HG03139 (cell line): ENCODE data around the gene DOCK2.
"Not testable (repeated sequence)": the region's sequence is repeated elsewhere in the genome, so short reads cannot be mapped to it uniquely, and the experiment has no call there.

ENCODE experiments used
- ATAC-seq: cut with Tn5 transposase; IDR thresholded peaks from one replicate; pipeline ENCODE4 v1.9.1; 2021; ENCODE audit not compliant: unreplicated experiment

Gene DOCK2

DNA sequence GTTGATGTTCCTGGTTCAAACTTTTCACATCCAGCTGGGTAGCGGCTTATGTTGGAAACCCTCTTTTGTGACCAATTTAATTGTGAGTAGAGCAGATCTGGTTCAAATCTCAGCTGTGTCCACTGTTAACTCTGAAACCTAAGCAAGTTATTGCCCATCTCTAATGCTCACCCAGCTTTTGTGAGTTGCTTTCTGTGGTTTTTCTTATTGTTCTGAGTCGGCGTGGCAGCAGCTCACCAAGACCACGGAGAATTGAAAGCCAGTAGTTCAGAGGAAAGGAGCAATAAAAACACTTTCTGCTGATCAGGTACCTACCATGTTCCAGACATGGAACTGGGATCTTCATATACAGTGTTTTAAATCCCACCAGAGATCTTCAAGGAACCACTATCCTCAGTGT is 114.4 kb downstream of the DOCK2 start:
- ATAC-seq = no peak

DNA sequence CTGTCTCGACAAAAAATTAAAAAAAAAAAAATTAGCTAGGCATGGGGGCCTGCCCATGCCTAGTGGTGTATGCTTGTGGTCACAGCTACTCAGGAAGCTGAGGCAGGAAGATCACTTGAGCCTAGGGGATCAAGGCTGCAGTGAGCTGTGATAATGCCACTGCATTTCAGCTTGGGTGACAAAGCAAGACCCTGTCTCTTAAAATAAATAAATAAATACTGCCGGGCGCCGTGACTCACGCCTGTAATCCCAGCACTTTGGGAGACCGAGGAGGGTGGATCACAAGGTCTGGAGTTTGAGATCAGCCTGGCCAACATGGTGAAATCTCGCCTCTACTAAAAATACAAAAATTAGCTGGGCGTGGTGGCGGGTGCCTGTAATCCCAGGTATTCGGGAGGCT is 115.5 kb downstream of the DOCK2 start:
- ATAC-seq = not testable (repeated sequence)

DNA sequence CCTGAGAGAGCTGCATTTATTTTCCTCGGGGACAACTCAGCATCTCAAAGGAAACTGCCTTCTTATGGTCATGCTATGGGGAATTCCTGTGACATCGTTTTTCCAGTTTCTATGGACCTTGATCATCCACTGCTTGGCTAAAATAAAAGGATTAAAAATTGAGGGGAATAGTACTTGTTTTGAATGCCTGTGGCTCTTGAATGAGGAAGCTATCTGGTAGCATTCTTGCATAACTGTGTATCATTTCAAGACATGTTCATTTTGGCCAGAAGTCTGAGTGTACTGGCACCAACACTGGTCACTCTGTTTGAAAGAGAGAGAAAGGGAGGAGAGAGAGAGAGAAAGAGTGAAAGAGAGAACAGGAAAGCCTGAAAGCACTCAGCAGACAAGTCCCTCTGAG is 116.7 kb downstream of the DOCK2 start:
- no peak for ATAC-seq

DNA sequence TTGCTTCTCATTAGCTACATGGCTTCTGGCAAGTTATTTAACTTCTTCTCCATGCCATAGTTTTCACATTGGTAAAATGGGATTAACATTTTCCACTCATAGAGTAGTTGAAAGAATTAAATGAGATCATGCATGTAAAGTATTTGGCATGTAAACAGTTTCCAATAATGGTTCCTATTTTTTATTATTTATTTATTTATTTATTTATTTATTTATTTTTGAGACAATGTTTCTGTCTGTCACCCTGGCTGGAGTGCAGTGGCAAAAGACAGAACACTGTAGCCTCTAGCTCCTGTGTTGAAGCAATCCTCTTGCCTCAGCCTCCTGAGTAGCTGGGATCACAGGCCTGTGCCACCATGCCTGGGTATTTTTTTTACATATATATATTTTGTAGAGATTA is 117.7 kb downstream of the DOCK2 start:
- ATAC-seq = no peak

- ATAC-seq = no peak
These were observed 119.1 kb downstream of the DOCK2 start for GRCh38 chr5:169756071-169756765.

GRCh38 chr5:169757016-169757415 is 119.9 kb downstream of the DOCK2 start:
- no peak for ATAC-seq

- ATAC-seq = no peak
These were observed 121.8 kb downstream of the DOCK2 start for GRCh38 chr5:169758886-169759285.

DNA sequence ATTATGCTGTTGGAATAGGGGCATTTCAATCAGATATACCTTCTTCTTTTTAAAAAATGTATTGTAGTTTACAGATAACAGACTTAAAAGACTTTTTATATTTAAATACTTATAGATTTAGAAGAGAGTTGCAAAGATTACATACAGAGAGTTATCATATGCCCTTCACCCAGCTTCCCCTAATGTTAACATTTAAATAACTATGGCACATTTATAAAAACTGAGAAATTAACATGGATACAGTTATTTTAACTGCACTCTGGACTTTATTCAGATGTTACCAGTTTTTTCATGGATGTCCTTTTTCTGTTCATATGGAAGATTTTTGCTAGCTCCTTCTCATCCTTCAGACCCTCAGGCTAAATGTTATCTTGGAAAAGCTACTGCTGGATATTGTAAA is 123.2 kb downstream of the DOCK2 start:
- ATAC-seq = no peak

DNA sequence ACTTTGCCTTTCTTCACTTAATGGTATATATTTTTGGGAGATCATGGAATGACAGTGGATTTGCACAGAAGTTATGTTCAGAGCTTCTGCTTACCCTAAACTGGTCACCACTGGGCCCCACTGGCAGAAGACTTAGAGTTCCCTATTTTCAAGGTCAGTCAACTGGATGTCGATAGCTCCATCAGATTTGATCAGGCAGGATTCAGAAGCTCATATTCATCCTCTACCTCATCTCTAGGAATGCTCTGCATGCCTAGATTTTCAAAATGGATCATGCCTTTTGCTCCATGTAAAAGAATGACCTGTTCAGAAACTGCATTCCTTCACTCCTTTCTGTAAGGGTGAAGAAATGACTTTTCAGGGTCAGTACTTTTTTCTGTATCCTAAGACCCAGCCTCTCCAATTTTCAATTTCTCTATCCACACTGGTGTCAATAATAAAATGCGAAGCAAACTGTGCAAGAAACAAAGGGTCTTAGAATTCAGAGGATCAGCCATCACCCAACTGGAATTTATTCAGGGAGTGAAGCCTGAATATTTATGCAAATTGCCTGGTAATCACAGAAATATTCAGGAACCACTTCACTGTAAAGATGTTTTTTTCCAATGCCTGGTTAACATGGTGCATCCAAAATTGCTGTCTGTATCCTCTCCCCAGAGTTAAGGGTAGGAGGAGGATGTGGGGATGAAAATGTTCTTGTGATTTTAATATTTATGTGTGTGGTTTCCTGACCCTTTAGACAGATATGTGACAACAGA is 125.4 kb downstream of the DOCK2 start:
- no peak for ATAC-seq

GRCh38 chr5:169763376-169764017 is 126.4 kb downstream of the DOCK2 start:
- ATAC-seq = peak; percentile 87

DNA sequence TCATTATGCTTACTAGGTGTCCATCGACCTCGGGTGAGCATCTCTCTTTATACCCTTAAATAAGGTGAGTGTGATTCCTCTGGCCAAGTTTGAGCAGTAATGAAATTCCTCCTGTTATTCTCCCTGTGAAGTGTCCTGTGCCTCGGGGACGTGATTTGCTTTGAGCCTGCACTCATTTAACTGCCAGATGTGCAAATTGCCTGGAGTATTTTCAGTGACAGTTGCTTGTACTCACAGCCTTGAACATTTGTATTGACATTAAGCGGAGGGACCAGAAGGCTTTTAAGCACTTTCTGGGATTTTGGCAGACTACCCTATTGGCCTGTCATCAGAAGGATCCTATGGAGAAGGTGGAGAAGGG is 126.9 kb downstream of the DOCK2 start:
- no peak for ATAC-seq

GRCh38 chr5:169765176-169765996 is 128.3 kb downstream of the DOCK2 start:
- ATAC-seq = no peak

GRCh38 chr5:169766943-169767342 is 129.9 kb downstream of the DOCK2 start:
- ATAC-seq = not testable (repeated sequence)

DNA sequence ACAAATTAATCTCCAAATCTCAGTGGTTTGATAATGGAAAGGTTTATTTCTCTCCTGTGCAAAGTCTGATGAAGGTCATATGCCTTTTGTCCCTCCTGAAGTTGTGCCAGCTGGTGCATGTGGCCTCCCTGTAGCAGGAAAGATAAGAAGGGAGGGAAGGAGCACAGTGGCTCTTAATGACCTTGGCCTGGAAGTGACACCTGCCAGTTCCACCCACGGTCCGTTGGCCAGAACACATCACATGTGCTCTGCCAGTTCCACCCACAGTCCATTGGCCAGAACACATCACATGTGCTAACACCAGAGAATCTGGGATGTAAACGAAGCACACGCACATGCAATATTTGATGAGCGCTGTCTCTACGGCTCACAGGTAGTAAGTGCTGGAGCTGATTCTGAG is 130.9 kb downstream of the DOCK2 start:
- ATAC-seq = no peak

DNA sequence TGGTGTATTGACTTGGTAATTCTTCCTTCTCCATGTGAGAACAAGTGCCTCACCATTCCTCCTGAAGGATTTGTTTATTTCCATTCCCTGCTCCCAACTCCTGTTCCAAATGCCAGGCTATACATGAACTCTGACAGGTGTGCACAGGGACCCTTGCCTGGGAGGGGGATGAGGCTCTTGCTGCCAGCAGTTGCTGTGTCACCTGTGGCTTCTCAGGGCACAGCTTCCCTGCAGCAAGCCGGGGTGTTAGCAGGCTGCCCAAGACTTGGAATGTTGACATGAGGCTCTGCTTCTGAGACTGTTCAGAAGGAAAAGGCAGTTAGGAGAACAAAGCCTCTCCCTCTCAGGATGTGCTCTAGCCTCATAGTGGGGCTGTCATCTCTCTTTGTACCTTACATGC is 131.3 kb downstream of the DOCK2 start:
- no peak for ATAC-seq

- no peak for ATAC-seq
These were observed 133.0 kb downstream of the DOCK2 start for GRCh38 chr5:169770109-169770508.

DNA sequence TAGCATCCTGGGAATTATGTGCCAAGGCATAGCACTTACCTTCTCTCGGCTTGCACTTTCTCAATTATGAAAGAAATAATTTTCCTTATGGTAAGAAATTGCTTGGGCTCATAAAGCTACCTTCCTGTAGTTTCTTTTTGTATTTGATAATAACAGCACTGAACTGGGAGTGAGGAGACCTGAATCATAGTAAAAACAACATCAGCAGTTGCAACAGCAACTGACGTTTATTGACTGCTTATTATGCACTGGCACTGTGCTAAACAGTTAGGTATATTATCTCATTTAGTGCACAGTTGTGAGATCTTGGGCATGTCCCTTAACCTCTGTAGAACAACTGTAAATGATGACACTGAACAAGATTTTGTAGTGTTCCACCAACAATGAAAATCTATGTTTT is 135.2 kb downstream of the DOCK2 start:
- no peak for ATAC-seq

GRCh38 chr5:169772688-169773087 is 135.6 kb downstream of the DOCK2 start:
- ATAC-seq = no peak

DNA sequence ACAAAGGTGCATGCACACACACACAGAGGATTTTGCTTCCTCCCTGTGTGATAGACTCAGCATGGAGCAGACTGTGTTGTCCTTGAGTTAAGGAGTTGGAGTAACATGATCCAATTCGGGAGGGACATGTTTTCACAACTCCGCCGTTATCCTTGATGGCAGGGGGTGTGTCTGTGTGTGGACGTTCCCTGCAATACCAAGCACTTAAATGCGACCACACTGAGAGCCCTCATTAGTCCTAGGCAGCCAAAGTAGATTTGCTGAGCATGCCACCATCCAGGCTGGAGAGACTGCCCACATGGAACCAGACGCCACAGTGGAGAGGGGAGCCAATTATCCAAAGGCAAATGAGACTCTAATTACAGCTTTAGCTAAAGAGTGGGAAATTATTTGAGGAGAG is 140.1 kb downstream of the DOCK2 start:
- ATAC-seq = no peak

GRCh38 chr5:169778622-169779596 is 141.8 kb downstream of the DOCK2 start:
- peak; percentile 84 for ATAC-seq
